Measurements from ENCODE around the gene DUOX2.
"Not testable (repeated sequence)": the region's sequence is repeated elsewhere in the genome, so short reads cannot be mapped to it uniquely, and the experiment has no call there.

GRCh38 chr15:45079201-45079600 is 34.8 kb downstream of the DUOX2 start:
- not testable (repeated sequence) for TF ChIP-seq CTCF (IDR thresholded peaks at IDR 0.05); POLR2AphosphoS5 (IDR thresholded peaks at IDR 0.05; ENCODE audit: low read depth, low read length); REST (IDR thresholded peaks at IDR 0.05; ENCODE audit: insufficient read depth in 1 of 2, low read depth in 2 of 2, low read length in 1 of 2)

All from Panc1 (cell line).